Mononuclear cell (primary cell): ENCODE measurements around the gene RHO. TPM values are rescaled to one million over a fixed set of nuclear protein-coding genes. Genes with fewer than 3 reads are reported as not detected.

ENCODE experiments used
- H3K27me3 ChIP-seq: 2 replicates; pipeline ENCODE4 v1.6.0; 2011; ENCODE audit warnings: low read length, control low read depth; ENCODE audit not compliant: insufficient read depth
- H3K4me1 ChIP-seq: 2 replicates; pipeline ENCODE4 v1.5.1; 2011; ENCODE audit warnings: mild to moderate bottlenecking, low read length, control low read depth; ENCODE audit not compliant: insufficient read depth
- H3K4me3 ChIP-seq: 2 replicates; pipeline ENCODE4 v1.5.1; 2011; ENCODE audit warnings: mild to moderate bottlenecking, low read length, moderate library complexity
- H3K9me3 ChIP-seq: 2 replicates; pipeline ENCODE4 v1.5.1; 2011; ENCODE audit warnings: low read depth, mild to moderate bottlenecking, control low read depth, low read length
- total RNA-seq: library from RNA; depleted of rRNA; stranded (reverse); fragments of >200 nt; gene quantifications from one replicate; pipeline ENCODE4 v1.2.3, GENCODE V29; 2012

The RHO gene
- total RNA-seq, 1 donor = 0.10 TPM

- H3K9me3 ChIP-seq = no peaks in the 10 kb centered on the region
- no peaks in the 10 kb centered on the region for H3K27me3 ChIP-seq
- H3K4me3 ChIP-seq = no peak overlapping the region
- H3K4me1 ChIP-seq = peaks cover 7% of the 10 kb centered on the region
Measured at GRCh38 chr3:129563850-129564535, 35.6 kb downstream of the RHO start.

- H3K9me3 ChIP-seq = no peaks in the 10 kb centered on the region
- H3K4me1 ChIP-seq = peaks cover 6% of the 10 kb centered on the region
- H3K27me3 ChIP-seq = no peaks in the 10 kb centered on the region
- no peak overlapping the region for H3K4me3 ChIP-seq
Measured at GRCh38 chr3:129564981-129565644, 36.7 kb downstream of the RHO start.

GRCh38 chr3:129565902-129566301, 37.5 kb downstream of the RHO start:
- no peak overlapping the region for H3K4me3 ChIP-seq
- H3K4me1 ChIP-seq = peaks cover 6% of the 10 kb centered on the region
- H3K27me3 ChIP-seq = no peaks in the 10 kb centered on the region
- no peaks in the 10 kb centered on the region for H3K9me3 ChIP-seq

GRCh38 chr3:129567176-129567705, 38.8 kb downstream of the RHO start:
- H3K4me1 ChIP-seq = peaks cover 6% of the 10 kb centered on the region
- no peak overlapping the region for H3K4me3 ChIP-seq
- no peaks in the 10 kb centered on the region for H3K27me3 ChIP-seq
- no peaks in the 10 kb centered on the region for H3K9me3 ChIP-seq

GRCh38 chr3:129567939-129568338, 39.5 kb downstream of the RHO start:
- Histone ChIP-seq H3K4me1 (peaks cover 6% of the 10 kb centered on the region), H3K9me3 (no peaks in the 10 kb centered on the region), H3K4me3 (no peak overlapping the region), H3K27me3 (no peaks in the 10 kb centered on the region)

GRCh38 chr3:129569856-129570255, 41.4 kb downstream of the RHO start:
- no peak overlapping the region for H3K4me3 ChIP-seq
- H3K9me3 ChIP-seq = no peaks in the 10 kb centered on the region
- H3K27me3 ChIP-seq = no peaks in the 10 kb centered on the region
- H3K4me1 ChIP-seq = peaks cover 6% of the 10 kb centered on the region

GRCh38 chr3:129571605-129572547, 43.4 kb downstream of the RHO start:
- H3K9me3 ChIP-seq = no peaks in the 10 kb centered on the region
- no peaks in the 10 kb centered on the region for H3K27me3 ChIP-seq
- peaks cover 24% of the 10 kb centered on the region for H3K4me1 ChIP-seq
- H3K4me3 ChIP-seq = no peak overlapping the region

- no peaks in the 10 kb centered on the region for H3K9me3 ChIP-seq
- H3K27me3 ChIP-seq = no peaks in the 10 kb centered on the region
- peaks cover 27% of the 10 kb centered on the region for H3K4me1 ChIP-seq
- H3K4me3 ChIP-seq = no peak overlapping the region
Measured at GRCh38 chr3:129572603-129573002, 44.2 kb downstream of the RHO start.

GRCh38 chr3:129573493-129573892, 45.1 kb downstream of the RHO start:
- Histone ChIP-seq H3K4me3 (no peak overlapping the region), H3K4me1 (peaks cover 35% of the 10 kb centered on the region), H3K9me3 (no peaks in the 10 kb centered on the region), H3K27me3 (no peaks in the 10 kb centered on the region)

GRCh38 chr3:129574206-129574605, 45.8 kb downstream of the RHO start:
- Histone ChIP-seq H3K4me3 (no peak overlapping the region), H3K9me3 (no peaks in the 10 kb centered on the region), H3K27me3 (no peaks in the 10 kb centered on the region), H3K4me1 (peaks cover 42% of the 10 kb centered on the region)

- Histone ChIP-seq H3K4me3 (no peak overlapping the region), H3K9me3 (no peaks in the 10 kb centered on the region), H3K4me1 (peaks cover 47% of the 10 kb centered on the region), H3K27me3 (no peaks in the 10 kb centered on the region)
Measured at GRCh38 chr3:129575233-129575996, 47.0 kb downstream of the RHO start.

GRCh38 chr3:129575997-129576384, 47.6 kb downstream of the RHO start:
- Histone ChIP-seq H3K9me3 (no peaks in the 10 kb centered on the region), H3K27me3 (no peaks in the 10 kb centered on the region), H3K4me3 (no peak overlapping the region), H3K4me1 (peaks cover 47% of the 10 kb centered on the region)

GRCh38 chr3:129576514-129577352, 48.3 kb downstream of the RHO start:
- Histone ChIP-seq H3K4me1 (peaks cover 47% of the 10 kb centered on the region), H3K27me3 (no peaks in the 10 kb centered on the region), H3K9me3 (no peaks in the 10 kb centered on the region), H3K4me3 (no peak overlapping the region)

GRCh38 chr3:129577366-129577765, 48.9 kb downstream of the RHO start:
- Histone ChIP-seq H3K27me3 (no peaks in the 10 kb centered on the region), H3K4me1 (peaks cover 47% of the 10 kb centered on the region), H3K9me3 (no peaks in the 10 kb centered on the region), H3K4me3 (no peak overlapping the region)
